Thymus (tissue), 11 donors: ENCODE data around the gene FIBCD1. TPM values are rescaled to one million over a fixed set of nuclear protein-coding genes. Genes with fewer than 3 reads are reported as not detected.

Experiments
- DNase-seq, 9 donors: peaks; one replicate each; pipeline ENCODE4 v3.0.0-alpha.2; 2013; ENCODE audit warnings: low spot score in 9 of 9, low read depth in 6 of 9, missing footprints in 1 of 9
- H3K27ac ChIP-seq, 2 donors: one replicate each; pipeline ENCODE4 v1.5.1; 2013; ENCODE audit warnings: control low read depth in 1 of 2, low read depth in 1 of 2, low read length in 1 of 2, mild to moderate bottlenecking in 1 of 2, moderate library complexity in 1 of 2
- H3K27me3 ChIP-seq, 2 donors: one replicate each; pipeline ENCODE4 v1.5.1; 2013; ENCODE audit warnings: low read length in 1 of 2; ENCODE audit not compliant: control insufficient read depth in 2 of 2, insufficient read depth in 1 of 2
- H3K36me3 ChIP-seq, 2 donors: one replicate each; pipeline ENCODE4 v1.5.1; 2013; ENCODE audit warnings: low read length in 1 of 2, mild to moderate bottlenecking in 1 of 2, moderate library complexity in 1 of 2; ENCODE audit not compliant: control insufficient read depth in 2 of 2, insufficient read depth in 2 of 2
- H3K4me1 ChIP-seq, 2 donors: one replicate each; pipeline ENCODE4 v1.5.1; 2013; ENCODE audit warnings: low read length in 2 of 2; ENCODE audit not compliant: control insufficient read depth in 2 of 2, insufficient read depth in 2 of 2
- H3K4me3 ChIP-seq, 2 donors: one replicate each; pipeline ENCODE4 v1.5.1; 2013; ENCODE audit warnings: low read length in 2 of 2, control low read depth in 1 of 2, mild to moderate bottlenecking in 1 of 2
- H3K9me3 ChIP-seq, 2 donors: one replicate each; pipeline ENCODE4 v1.5.1; 2013; ENCODE audit warnings: low read length in 1 of 2, mild to moderate bottlenecking in 1 of 2; ENCODE audit not compliant: control insufficient read depth in 2 of 2, insufficient read depth in 1 of 2
- WGBS: extraction: QIAGEN DNeasy Blood & Tissue Kit; methylation state at CpG from one replicate; pipeline ENCODE4 v1.1.7; 2013; 5-methylcytosine and 5-hydroxymethylcytosine counted together
- polyA plus RNA-seq: library from polyadenylated mRNA; stranded (reverse); fragments of 200-250 nt; gene quantifications from one replicate; pipeline ENCODE4 v1.2.3, GENCODE V29; 2013
- total RNA-seq: library from RNA; stranded (reverse); fragments of 120-200 nt; gene quantifications from one replicate; pipeline ENCODE4 v1.2.4, GENCODE V29; 2013
- donor health status: healthy.

Gene FIBCD1
- total and polyA plus RNA-seq, 2 donors, result 0.05 to 0.09 TPM

- Histone ChIP-seq H3K27me3 (no peaks in the 10 kb centered on the region), H3K4me3 (no peak overlapping the region), H3K9me3 (no peaks in the 10 kb centered on the region), H3K4me1 (no peaks in the 10 kb centered on the region), H3K36me3 (peaks cover 13 to 21% of the 10 kb centered on the region in 2 donors), H3K27ac (no peak overlapping the region)
- no peak for DNase-seq
- 98% methylated on average over 3 of the region's 3 CpGs for WGBS
Observed at GRCh38 chr9:130865921-130866320, 73.1 kb downstream of the FIBCD1 start.

DNA sequence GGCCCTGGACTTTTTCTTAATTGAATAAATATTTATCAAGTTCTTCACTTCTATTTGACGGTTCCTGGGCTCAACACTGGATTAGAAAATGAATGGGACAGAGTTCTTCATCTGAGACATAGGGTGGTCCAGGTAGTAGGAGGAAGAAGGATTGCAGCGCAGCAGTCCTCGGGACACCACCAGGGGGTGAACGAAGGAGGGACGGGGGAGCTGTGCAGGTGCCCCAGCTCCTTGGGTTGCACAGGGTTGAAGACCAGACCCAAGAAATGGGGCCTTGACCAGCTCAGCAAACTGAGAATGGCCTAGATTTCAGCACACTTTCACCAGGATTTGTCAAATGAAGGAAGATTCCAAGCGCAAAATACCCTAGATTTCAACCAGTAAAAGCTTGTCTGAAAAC is 74.5 kb downstream of the FIBCD1 start:
- 99% methylated on average over 6 of the region's 6 CpGs for WGBS
- no peak for DNase-seq
- Histone ChIP-seq H3K36me3 (peaks cover 25 to 26% of the 10 kb centered on the region in 2 donors), H3K27ac (no peak overlapping the region), H3K4me1 (no peaks in the 10 kb centered on the region), H3K9me3 (no peaks in the 10 kb centered on the region), H3K4me3 (no peak overlapping the region), H3K27me3 (no peaks in the 10 kb centered on the region)

GRCh38 chr9:130862747-130863146 is 76.3 kb downstream of the FIBCD1 start:
- Histone ChIP-seq H3K4me1 (peaks cover 0 to 5% of the 10 kb centered on the region in 2 donors), H3K27ac (no peak overlapping the region), H3K27me3 (no peaks in the 10 kb centered on the region), H3K4me3 (no peak overlapping the region), H3K36me3 (peaks cover 29% of the 10 kb centered on the region in 2 donors), H3K9me3 (no peaks in the 10 kb centered on the region)
- no peak for DNase-seq
- WGBS, result 98% methylated on average over 23 of the region's 23 CpGs

DNA sequence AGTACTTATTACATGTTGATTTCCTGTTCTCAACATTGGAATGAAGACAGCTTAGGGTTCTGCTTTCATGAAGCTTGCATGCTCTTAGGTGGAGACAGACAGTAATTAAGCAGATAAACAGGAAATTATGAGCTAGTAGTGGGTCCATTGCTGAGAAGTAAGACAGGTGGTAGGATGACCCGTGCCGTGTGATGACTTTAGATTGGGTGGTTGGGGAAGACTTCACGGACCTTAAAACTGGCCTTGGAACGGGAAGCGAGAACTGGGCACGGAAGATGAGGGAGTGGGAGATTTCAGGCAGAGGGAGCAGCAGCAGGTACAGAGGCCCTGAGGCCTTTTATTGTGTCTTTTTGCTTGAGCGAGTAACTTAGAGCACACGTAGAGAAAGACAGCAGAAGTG is 76.8 kb downstream of the FIBCD1 start:
- H3K27ac ChIP-seq, result no peak overlapping the region
- DNase-seq, result no peak
- no peaks in the 10 kb centered on the region for H3K27me3 ChIP-seq
- H3K4me3 ChIP-seq, result no peak overlapping the region
- H3K9me3 ChIP-seq, result no peaks in the 10 kb centered on the region
- peaks cover 29 to 30% of the 10 kb centered on the region in 2 donors for H3K36me3 ChIP-seq
- 98% methylated on average over 8 of the region's 8 CpGs for WGBS
- H3K4me1 ChIP-seq, result peaks cover 0 to 5% of the 10 kb centered on the region in 2 donors

DNA sequence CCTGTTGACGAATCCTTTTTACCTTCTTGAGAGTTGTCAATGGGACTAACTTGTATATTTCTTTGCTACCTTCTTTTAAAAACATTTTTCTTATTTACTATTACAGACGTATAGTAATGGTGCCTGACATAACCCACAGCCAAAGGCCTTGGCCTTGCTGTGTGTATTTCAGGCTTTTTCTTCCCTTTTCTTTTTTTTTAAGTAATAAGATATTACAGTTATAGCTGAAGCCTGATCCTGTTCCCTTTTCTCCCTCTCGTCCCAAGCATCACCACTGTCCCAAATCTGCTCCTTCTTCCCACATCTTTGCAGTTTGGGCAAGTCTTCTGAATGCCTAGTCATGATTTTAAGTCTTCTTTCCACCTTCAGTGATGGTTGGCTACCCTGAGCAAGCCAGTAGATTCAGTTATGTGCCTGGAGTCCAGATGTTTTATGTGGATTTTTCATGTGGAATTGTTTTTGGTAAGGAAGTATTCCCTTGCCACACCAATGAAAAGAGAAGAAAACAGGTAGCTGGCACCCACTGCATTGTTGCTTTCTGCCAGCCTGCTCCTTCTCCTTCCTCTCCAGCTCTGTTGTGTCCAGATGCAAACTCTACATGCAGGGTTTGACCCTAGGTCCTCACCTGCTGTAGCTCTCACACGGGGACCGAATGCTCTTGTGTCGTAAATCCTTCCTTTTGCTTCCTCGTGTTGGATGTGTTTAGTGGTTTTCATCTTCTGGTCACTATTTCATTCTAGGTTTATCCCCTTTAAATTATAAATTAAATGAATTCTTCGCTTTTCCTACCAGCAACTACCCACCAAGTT is 77.5 kb downstream of the FIBCD1 start:
- 91% methylated on average over 8 of the region's 8 CpGs for WGBS
- no peak overlapping the region for H3K27ac ChIP-seq

GRCh38 chr9:130860458-130861316 is 78.4 kb downstream of the FIBCD1 start:
- Histone ChIP-seq H3K4me1 (peaks cover 0 to 5% of the 10 kb centered on the region in 2 donors), H3K27me3 (no peaks in the 10 kb centered on the region), H3K4me3 (no peak overlapping the region), H3K27ac (no peak overlapping the region), H3K36me3 (peaks cover 36 to 37% of the 10 kb centered on the region in 2 donors), H3K9me3 (no peaks in the 10 kb centered on the region)
- 94% methylated on average over 28 of the region's 28 CpGs for WGBS
- DNase-seq, result no peak

More for the DNA sequence above, 77.5 kb downstream of the FIBCD1 start:
- H3K36me3 ChIP-seq, result peaks cover 29 to 35% of the 10 kb centered on the region in 2 donors
- H3K9me3 ChIP-seq, result no peaks in the 10 kb centered on the region
- no peak for DNase-seq
- no peaks in the 10 kb centered on the region for H3K27me3 ChIP-seq
- no peak overlapping the region for H3K4me3 ChIP-seq
- peaks cover 0 to 5% of the 10 kb centered on the region in 2 donors for H3K4me1 ChIP-seq

DNA sequence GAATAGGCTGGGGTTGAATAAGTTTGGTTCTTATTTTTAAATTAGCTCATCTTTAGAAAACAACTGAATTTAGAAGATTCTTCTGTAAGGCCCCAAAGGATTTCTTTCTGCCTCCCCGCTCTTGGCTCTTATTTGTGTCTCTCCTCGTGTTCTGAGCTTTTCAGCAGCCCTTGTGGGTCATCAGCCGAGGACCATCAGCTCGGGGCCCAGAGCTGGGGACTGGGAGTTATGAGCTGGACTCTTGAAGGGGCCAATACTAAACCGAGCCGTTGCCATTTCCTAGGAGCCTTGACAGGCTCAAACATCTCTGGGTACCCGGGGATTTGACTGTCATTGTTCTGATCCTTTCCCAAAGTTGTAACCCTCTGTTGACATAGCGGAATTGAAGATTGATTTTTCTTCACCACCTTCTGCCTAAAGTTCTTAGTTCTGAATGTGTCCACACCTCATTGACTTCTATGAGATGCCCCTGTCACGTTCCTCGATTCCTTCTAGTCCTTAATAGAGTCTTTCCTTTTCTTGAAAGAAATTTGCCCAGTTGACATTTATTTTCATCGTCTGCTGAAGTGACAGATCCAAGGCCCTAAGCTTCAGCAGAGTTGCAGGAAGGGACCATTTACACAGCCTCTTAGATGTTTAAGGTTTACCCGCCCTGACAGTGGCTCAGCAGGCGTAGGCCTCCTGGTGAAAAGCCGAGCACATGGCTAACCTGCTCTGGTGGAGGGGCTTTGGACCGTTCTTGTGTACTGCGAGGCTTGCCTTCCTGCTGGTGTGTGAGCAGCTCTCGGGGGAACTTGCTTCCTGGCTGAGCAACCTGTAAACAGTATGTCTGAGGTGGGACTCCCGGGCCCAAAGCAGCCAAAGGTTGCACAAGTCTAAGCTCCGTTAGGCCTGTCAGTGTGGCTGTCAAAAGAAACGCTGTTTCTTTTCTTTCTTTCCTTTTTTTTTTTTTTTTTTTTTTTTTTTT is 80.0 kb downstream of the FIBCD1 start:
- H3K36me3 ChIP-seq, result peaks cover 48 to 50% of the 10 kb centered on the region in 2 donors
- DNase-seq, result no peak
- H3K4me1 ChIP-seq, result peaks cover 0 to 5% of the 10 kb centered on the region in 2 donors
- H3K4me3 ChIP-seq, result no peak overlapping the region
- no peaks in the 10 kb centered on the region for H3K27me3 ChIP-seq
- WGBS, result 93% methylated on average over 20 of the region's 20 CpGs
- no peak overlapping the region for H3K27ac ChIP-seq
- H3K9me3 ChIP-seq, result no peaks in the 10 kb centered on the region

DNA sequence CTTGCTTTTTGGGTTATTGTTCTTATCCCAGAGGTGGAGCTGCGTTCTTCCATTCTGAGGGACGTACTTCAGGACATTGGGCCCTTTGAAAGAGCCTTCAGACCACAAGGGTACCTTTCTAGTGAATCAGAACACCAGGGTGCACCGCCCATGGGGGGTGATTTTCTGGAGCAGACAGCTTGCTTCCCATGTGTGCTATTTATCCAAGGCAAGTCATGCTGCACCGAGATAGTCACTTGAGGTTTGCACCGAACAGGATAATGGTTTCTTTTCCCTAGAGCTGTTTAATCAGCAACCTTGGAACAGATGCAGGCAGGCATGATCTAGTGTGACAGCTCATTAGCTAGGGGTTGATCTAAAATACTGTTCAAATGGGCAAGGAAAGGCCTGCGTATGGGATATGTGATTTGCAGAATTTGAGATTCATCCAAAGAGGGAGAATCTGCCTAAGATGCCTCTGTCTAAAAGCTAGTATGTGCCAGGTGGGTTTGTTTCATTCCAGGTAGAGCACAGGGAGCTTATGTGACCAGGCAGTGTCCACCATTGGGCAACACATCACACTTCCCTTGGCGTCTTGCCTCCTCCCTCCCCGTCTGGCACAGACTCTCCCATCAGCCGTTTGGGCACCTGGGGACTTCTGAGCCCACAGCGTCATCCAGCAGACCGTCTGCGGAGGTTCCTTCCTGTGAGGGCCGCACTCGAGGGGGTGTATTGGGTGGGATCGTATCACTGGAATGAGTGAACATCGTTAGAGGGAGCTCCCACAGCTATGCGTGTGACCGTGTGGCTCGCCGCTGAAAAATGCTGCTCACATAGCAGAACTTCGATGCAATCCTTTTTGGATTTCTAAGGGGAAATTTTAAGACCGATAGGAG is 80.9 kb downstream of the FIBCD1 start:
- 90% methylated on average over 22 of the region's 22 CpGs for WGBS
- Histone ChIP-seq H3K9me3 (no peaks in the 10 kb centered on the region), H3K36me3 (peaks cover 50 to 51% of the 10 kb centered on the region in 2 donors), H3K27ac (no peak overlapping the region), H3K4me1 (peaks cover 0 to 5% of the 10 kb centered on the region in 2 donors), H3K27me3 (no peaks in the 10 kb centered on the region), H3K4me3 (no peak overlapping the region)
- DNase-seq, result no peak
